Uterus (tissue), 2 donors: Measurements from ENCODE around the gene CRELD2.

Source experiments
- POLR2A ChIP-seq, 2 donors: fragments of 450-650 bp; IDR thresholded peaks; one replicate each; pipeline ENCODE4 v1.6.1; 2016; ENCODE audit warnings: antibody characterized with exemption in 2 of 2, mild to moderate bottlenecking in 1 of 2, moderate library complexity in 1 of 2
- TF ChIP-seq, protein P1 (sequence below), 4 experiments: fragments of 200-600 bp in 2 of 4; fragments of 450-650 bp in 2 of 4; sonication (generic) in 2 of 4; IDR thresholded peaks; one replicate each; pipeline ENCODE4 v1.5.1; 2016 to 2019; ENCODE audit warnings: antibody characterized with exemption in 4 of 4, mild to moderate bottlenecking in 2 of 4, moderate library complexity in 1 of 4

DNA sequence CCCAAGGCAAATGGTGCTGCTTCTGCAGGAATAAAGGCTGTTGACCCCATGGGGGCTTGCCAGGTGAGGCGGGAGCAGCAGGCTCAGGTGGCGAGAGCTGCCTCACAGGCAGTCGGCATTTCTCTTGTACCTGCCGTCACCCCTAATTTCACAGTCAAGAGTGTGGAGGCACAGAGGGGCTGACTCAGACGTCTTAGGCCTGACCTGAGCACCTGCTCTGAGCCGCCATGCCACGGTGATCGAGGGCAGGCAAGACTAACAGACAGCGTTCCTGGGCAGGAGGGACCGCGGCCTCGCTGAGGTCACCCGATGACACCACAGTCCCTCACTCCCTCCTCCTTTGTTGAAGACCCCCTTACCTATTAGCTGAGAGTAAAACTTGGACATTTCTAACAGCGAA, 5.4 kb upstream of the CRELD2 start:
- TF ChIP-seq, protein P1, sequence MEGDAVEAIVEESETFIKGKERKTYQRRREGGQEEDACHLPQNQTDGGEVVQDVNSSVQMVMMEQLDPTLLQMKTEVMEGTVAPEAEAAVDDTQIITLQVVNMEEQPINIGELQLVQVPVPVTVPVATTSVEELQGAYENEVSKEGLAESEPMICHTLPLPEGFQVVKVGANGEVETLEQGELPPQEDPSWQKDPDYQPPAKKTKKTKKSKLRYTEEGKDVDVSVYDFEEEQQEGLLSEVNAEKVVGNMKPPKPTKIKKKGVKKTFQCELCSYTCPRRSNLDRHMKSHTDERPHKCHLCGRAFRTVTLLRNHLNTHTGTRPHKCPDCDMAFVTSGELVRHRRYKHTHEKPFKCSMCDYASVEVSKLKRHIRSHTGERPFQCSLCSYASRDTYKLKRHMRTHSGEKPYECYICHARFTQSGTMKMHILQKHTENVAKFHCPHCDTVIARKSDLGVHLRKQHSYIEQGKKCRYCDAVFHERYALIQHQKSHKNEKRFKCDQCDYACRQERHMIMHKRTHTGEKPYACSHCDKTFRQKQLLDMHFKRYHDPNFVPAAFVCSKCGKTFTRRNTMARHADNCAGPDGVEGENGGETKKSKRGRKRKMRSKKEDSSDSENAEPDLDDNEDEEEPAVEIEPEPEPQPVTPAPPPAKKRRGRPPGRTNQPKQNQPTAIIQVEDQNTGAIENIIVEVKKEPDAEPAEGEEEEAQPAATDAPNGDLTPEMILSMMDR (IDR thresholded peaks at IDR 0.05) = no peak
- no peak for TF ChIP-seq POLR2A (IDR thresholded peaks at IDR 0.05)
